GM23338 (cell line): Measurements from ENCODE around the gene RHBDL3. TPM values are rescaled to one million over a fixed set of nuclear protein-coding genes. Genes with fewer than 3 reads are reported as not detected.

Experiments used
- ATAC-seq: fragments of 200-7000 bp; cut with Tn5 transposase; 3 replicates; pipeline ENCODE4 v1.9.1; 2020
- DNase-seq: peaks from one replicate; pipeline ENCODE4 v3.0.0-alpha.2; 2015; ENCODE audit warnings: low spot score
- H2AFZ ChIP-seq: fragments of 200-600 bp; sonication (generic); 2 replicates; pipeline ENCODE4 v1.8.0; 2016; ENCODE audit warnings: antibody characterized with exemption, mild to moderate bottlenecking, moderate library complexity
- H3F3A ChIP-seq: fragments of 200-600 bp; sonication (generic); replicated peaks from 2 replicates; pipeline ENCODE4 v1.8.0; 2017; ENCODE audit warnings: antibody characterized with exemption, mixed run types, low read depth
- H3K27ac ChIP-seq: fragments of 200-600 bp; sonication (generic); 2 replicates; pipeline ENCODE4 v1.6.1; 2016; ENCODE audit warnings: low read depth
- H3K27me3 ChIP-seq: fragments of 200-600 bp; sonication (generic); 2 replicates; pipeline ENCODE4 v1.8.0; 2016; ENCODE audit warnings: mild to moderate bottlenecking, mixed run types, moderate library complexity; ENCODE audit not compliant: insufficient read depth
- H3K36me3 ChIP-seq: fragments of 200-600 bp; sonication (generic); 2 replicates; pipeline ENCODE4 v1.8.0; 2016; ENCODE audit warnings: mild to moderate bottlenecking; ENCODE audit not compliant: insufficient read depth
- H3K4me1 ChIP-seq: fragments of 200-600 bp; sonication (generic); 2 replicates; pipeline ENCODE4 v1.8.0; 2016; ENCODE audit warnings: mild to moderate bottlenecking, moderate library complexity; ENCODE audit not compliant: insufficient read depth
- H3K4me2 ChIP-seq: fragments of 200-600 bp; sonication (generic); 2 replicates; pipeline ENCODE4 v1.7.1; 2017; ENCODE audit warnings: mixed run types
- H3K4me3 ChIP-seq: fragments of 200-600 bp; sonication (generic); 2 replicates; pipeline ENCODE4 v1.6.1; 2016; ENCODE audit warnings: mixed run types
- H3K79me2 ChIP-seq: fragments of 200-600 bp; sonication (generic); replicated peaks from 2 replicates; pipeline ENCODE4 v1.8.0; 2017; ENCODE audit warnings: mild to moderate bottlenecking; ENCODE audit not compliant: insufficient read depth
- H3K9me2 ChIP-seq: fragments of 200-600 bp; sonication (generic); 2 replicates; pipeline ENCODE4 v1.8.0; 2017; ENCODE audit not compliant: insufficient read depth
- H4K20me1 ChIP-seq: fragments of 200-600 bp; sonication (generic); replicated peaks from 2 replicates; pipeline ENCODE4 v1.8.0; 2017; ENCODE audit warnings: mild to moderate bottlenecking; ENCODE audit not compliant: insufficient read depth
- H3K27ac Mint-ChIP-seq: 2 replicates; pipeline ENCODE4 v1.8.0; 2020; ENCODE audit warnings: inconsistent platforms, mild to moderate bottlenecking, moderate library complexity, mixed read lengths
- H3K27me3 Mint-ChIP-seq: 3 replicates; pipeline ENCODE4 v1.8.0; 2022; ENCODE audit warnings: low read depth, mild to moderate bottlenecking, moderate library complexity, mixed read lengths, inconsistent platforms; ENCODE audit not compliant: insufficient read depth, poor library complexity
- H3K36me3 Mint-ChIP-seq: 3 replicates; pipeline ENCODE4 v1.8.0; 2021; ENCODE audit warnings: low read depth, mild to moderate bottlenecking, inconsistent platforms, moderate library complexity, mixed read lengths
- H3K4me1 Mint-ChIP-seq: 3 replicates; pipeline ENCODE4 v1.8.0; 2020; ENCODE audit warnings: mild to moderate bottlenecking, inconsistent platforms, mixed read lengths
- H3K4me3 Mint-ChIP-seq: 3 replicates; pipeline ENCODE4 v1.8.0; 2021; ENCODE audit warnings: moderate library complexity, mild to moderate bottlenecking, inconsistent platforms, mixed read lengths
- H3K9me3 Mint-ChIP-seq: 3 replicates; pipeline ENCODE4 v1.8.0; 2020; ENCODE audit warnings: moderate library complexity, mild to moderate bottlenecking, inconsistent platforms, mixed read lengths
- ETS1 ChIP-seq: IDR thresholded peaks from 2 replicates; pipeline ENCODE4 v1.6.1; 2016; ENCODE audit warnings: antibody characterized with exemption
- EZH2 ChIP-seq: fragments of 200-600 bp; sonication (generic); IDR thresholded peaks from one replicate; pipeline ENCODE4 v1.8.0; 2017; ENCODE audit warnings: antibody characterized with exemption, mild to moderate bottlenecking, low read depth; ENCODE audit not compliant: unreplicated experiment
- JUNB ChIP-seq: IDR thresholded peaks from one replicate; pipeline ENCODE4 v1.6.1; 2016; ENCODE audit warnings: antibody characterized with exemption; ENCODE audit not compliant: unreplicated experiment
- NANOG ChIP-seq: IDR thresholded peaks from 2 replicates; pipeline ENCODE4 v1.6.1; 2016; ENCODE audit warnings: antibody characterized with exemption, borderline replicate concordance
- REST ChIP-seq: IDR thresholded peaks from one replicate; pipeline ENCODE4 v1.6.1; 2018; ENCODE audit warnings: antibody characterized with exemption; ENCODE audit not compliant: unreplicated experiment
- STAT1 ChIP-seq: IDR thresholded peaks from one replicate; pipeline ENCODE4 v1.6.1; 2016; ENCODE audit warnings: antibody characterized with exemption; ENCODE audit not compliant: unreplicated experiment
- ZNF114 ChIP-seq: fragments of 250-450 bp; sonication (Bioruptor Pico); IDR thresholded peaks from 2 replicates; pipeline ENCODE4 v1.5.0; 2020; ENCODE audit warnings: mild to moderate bottlenecking, moderate library complexity
- ZNF331 ChIP-seq: fragments of 250-450 bp; sonication (Bioruptor Pico); IDR thresholded peaks from 2 replicates; pipeline ENCODE4 v1.5.0; 2020; ENCODE audit warnings: low read depth, mild to moderate bottlenecking, moderate library complexity
- ZNF462 ChIP-seq: fragments of 250-450 bp; sonication (Bioruptor Pico); IDR thresholded peaks from 2 replicates; pipeline ENCODE4 v1.5.0; 2020; ENCODE audit warnings: mild to moderate bottlenecking, moderate library complexity
- polyA plus RNA-seq: library from polyadenylated mRNA; unstranded; fragments of >200 nt; fragmentation: Nextera tagmentation; extraction: Ambion mirVana; gene quantifications from 2 replicates; pipeline ENCODE4 v1.2.1, GENCODE V29; 2016
- total RNA-seq: library from RNA; depleted of rRNA; stranded (reverse); fragments of >200 nt; shearing (Covaris generic); gene quantifications from 2 replicates; pipeline ENCODE4 v1.2.3, GENCODE V29; 2014

RHBDL3 gene
- total and polyA plus RNA-seq, 2 experiments from 2014 or later: 2.3 to 8.1 TPM

- TF ChIP-seq ETS1 (no peak), NANOG (no peak), JUNB (no peak), EZH2 (no peak), ZNF331 (CRISPR knock-in tag) (no peak), REST (no peak), STAT1 (no peak), ZNF114 (CRISPR knock-in tag) (no peak)
These were observed 65.8 kb downstream of the RHBDL3 start (continued) for GRCh38 chr17:32331243-32332040.

GRCh38 chr17:32333187-32333586, 67.6 kb downstream of the RHBDL3 start:
- Histone ChIP-seq H3K4me3 (no peak overlapping the region), H3K4me2 (no peak overlapping the region), H3K27me3 (no peaks in the 10 kb centered on the region), H2AFZ (no peak overlapping the region), H3K36me3 (peaks cover 39% of the 10 kb centered on the region), H3K79me2 (no peaks in the 10 kb centered on the region), H3F3A (peaks cover 5% of the 10 kb centered on the region; the same call in 1 of the 2 replicates), H4K20me1 (no peaks in the 10 kb centered on the region; the same call in 1 of the 2 replicates), H3K27ac (no peak overlapping the region), H3K9me2 (no peaks in the 10 kb centered on the region), H3K4me1 (no peaks in the 10 kb centered on the region)
- Mint-ChIP-seq H3K4me1 (no peaks in the 10 kb centered on the region), H3K9me3 (no peaks in the 10 kb centered on the region), H3K4me3 (no peak overlapping the region), H3K36me3 (peaks cover 43% of the 10 kb centered on the region), H3K27ac (no peak overlapping the region), H3K27me3 (no peaks in the 10 kb centered on the region)
- DNase-seq (no peak), ATAC-seq (no peak)
- no peak for TF ChIP-seq ZNF462 (CRISPR knock-in tag)
- TF ChIP-seq JUNB: no peak
